Astrocyte of the spinal cord (primary cell): ENCODE results near the gene GPR84.

Experiments
- DNase-seq: peaks from one replicate; pipeline ENCODE4 v3.0.0; 2011; ENCODE audit warnings: low read depth, low spot score
- H3K4me3 ChIP-seq: 2 replicates; pipeline ENCODE4 v1.5.1; 2011; ENCODE audit warnings: low read depth, mild to moderate bottlenecking, low read length, moderate library complexity
- in situ Hi-C: cut with HindIII; loops from 2 replicates; pipeline ENCODE4 v1.10.0; 2017; ENCODE audit warnings: low sequenced_read_pairs
- TF ChIP-seq, protein P1 (sequence below): IDR thresholded peaks from 2 replicates; pipeline ENCODE4 v1.5.1; 2012; ENCODE audit warnings: low read depth, mild to moderate bottlenecking, low read length, inconsistent platforms

Gene GPR84

DNA sequence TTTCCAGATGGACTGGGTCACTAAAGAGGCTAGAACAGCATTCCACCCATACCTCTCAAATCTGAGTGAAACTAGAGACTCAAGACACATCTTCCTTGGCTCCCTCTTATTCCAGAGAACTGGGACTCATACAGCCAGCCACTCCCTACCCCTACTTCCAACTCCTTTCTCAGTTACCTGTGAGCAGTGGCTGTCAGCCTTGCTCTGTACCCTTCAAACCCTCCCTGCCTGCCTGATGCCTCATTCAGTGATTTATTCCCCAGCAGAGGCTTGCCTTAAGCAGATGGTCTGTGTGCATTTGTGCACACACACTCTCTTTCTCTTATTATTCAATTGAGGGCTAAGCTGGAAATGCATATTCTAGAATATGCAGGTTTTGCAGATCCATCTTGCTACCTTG, 14.6 kb downstream of the GPR84 start:
- in situ Hi-C loops = loop anchor here (25.0 kb wide), 1 partner anchor 137 kb away; no protein-coding TSS in a partner anchor
- DNase-seq = no peak
- H3K4me3 ChIP-seq = no peak overlapping the region
- TF ChIP-seq, protein P1, sequence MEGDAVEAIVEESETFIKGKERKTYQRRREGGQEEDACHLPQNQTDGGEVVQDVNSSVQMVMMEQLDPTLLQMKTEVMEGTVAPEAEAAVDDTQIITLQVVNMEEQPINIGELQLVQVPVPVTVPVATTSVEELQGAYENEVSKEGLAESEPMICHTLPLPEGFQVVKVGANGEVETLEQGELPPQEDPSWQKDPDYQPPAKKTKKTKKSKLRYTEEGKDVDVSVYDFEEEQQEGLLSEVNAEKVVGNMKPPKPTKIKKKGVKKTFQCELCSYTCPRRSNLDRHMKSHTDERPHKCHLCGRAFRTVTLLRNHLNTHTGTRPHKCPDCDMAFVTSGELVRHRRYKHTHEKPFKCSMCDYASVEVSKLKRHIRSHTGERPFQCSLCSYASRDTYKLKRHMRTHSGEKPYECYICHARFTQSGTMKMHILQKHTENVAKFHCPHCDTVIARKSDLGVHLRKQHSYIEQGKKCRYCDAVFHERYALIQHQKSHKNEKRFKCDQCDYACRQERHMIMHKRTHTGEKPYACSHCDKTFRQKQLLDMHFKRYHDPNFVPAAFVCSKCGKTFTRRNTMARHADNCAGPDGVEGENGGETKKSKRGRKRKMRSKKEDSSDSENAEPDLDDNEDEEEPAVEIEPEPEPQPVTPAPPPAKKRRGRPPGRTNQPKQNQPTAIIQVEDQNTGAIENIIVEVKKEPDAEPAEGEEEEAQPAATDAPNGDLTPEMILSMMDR = no peak

DNA sequence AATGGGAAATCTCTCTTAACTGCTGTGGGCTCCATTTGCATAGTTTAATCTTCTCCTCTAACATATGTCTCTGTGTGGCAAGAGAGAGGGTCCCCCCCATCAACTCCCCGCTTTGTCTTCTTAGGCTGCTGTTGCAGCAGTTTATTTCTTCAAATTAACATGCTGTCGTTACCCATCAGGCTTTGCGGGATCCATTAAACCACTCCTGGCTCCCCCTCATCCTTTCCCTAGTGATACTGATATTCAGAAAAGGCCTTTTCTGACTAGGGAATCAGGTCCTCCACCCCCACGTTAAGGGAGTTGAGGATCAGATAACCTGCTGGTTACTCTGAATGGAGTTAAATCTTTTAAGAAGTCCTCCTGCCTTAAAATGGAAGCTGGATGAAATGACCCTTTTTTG, 15.2 kb downstream of the GPR84 start:
- TF ChIP-seq, protein P1 = no peak
- no peak for DNase-seq
- in situ Hi-C loops = no loop called here
- H3K4me3 ChIP-seq = no peak overlapping the region

DNA sequence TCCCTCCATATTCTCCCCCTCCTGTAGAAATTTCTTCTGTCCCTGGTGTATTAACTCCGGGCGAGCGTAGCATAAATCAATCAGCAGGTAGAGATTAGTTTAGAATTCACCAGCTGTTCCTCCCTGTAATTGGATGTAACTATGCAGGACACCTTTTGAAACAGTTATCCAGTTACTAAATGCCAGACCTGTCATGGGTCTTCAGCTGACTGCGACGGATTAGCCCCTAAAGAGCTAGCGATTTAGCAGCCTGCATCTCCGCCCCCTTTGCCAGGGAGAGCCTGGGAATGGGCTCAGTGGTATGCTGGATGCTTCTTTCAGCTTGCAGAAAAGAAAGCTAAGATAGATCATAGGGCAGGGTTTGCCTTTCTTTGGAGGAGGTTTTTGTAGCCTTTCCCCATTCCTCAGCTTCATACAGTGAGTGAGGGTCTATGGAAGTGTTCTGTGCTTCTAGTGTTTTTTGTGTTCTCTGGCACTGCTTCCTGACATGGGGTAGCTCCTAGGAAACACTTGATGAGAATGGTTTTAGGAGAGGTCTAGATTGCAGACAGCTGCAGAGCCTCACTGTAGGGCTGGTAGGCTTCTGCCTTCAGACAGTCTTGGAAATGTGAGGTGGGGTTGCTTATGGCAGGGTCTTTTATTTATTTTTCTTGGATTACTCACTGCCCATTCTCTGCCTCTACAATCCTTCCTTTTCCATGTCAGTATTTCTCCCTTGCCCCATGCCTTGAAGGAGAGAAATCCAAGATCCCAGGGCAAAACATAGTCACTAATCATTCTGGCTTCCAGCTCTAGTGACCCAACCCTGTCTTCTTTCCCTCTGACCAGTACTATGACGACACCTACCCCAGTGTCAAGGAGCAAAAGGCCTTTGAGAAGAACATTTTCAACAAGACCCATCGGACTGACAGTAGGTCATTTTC, 22.6 kb downstream of the GPR84 start:
- in situ Hi-C loops = no loop called here
- H3K4me3 ChIP-seq = no peak overlapping the region
- TF ChIP-seq, protein P1 = no peak
- no peak for DNase-seq

DNA sequence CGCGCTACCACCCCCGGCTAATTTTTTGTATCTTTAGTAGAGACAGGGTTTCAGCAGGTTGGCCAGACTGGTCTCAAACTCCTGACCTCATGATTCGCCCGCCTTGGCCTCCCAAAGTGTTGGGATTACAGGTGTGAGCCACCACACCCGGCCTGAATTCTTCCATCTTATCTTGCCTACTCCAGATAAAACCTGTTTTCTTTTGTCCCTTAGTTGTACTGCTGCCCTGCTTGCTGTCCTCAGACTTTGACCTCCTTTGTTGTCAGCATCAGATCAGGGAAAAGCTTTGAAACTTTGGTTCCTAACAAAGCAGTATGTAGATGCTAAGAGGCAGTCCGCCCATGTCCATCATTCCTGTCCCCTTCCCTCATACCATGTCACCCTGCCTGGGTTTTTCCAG, 23.4 kb downstream of the GPR84 start:
- in situ Hi-C loops = no loop called here
- DNase-seq = no peak
- no peak overlapping the region for H3K4me3 ChIP-seq
- TF ChIP-seq, protein P1 = no peak

DNA sequence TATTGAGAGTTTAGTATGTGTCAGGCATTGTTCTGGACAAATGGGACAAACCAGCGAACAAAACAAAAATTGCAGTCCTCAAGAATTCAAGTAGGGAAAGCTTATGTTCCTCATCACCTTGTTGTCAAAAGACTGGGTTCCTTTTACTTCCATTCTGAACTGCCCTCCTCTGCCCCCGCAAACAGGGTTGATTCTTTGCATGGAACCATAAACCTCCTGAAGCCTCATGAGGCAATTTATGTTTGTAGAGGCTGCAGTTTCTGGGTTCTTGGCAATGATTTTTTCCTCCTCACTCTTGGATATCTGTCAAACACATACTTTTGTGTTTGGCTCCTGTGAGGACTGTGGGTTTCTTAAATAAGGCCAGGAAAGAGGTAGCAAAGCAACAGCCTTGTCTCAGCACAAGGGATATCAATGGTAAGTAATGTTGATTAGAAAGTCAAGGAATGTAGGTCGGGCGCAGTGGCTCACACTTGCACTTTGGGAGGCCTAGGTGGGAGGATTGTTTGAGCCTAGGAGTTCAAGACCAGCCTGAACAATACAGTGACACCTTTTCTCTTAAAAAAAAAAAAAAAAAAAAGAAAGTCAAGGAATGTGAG, 25.5 kb downstream of the GPR84 start:
- TF ChIP-seq, protein P1 = no peak
- in situ Hi-C loops = no loop called here
- DNase-seq = peak; percentile 67
- H3K4me3 ChIP-seq = no peak overlapping the region

DNA sequence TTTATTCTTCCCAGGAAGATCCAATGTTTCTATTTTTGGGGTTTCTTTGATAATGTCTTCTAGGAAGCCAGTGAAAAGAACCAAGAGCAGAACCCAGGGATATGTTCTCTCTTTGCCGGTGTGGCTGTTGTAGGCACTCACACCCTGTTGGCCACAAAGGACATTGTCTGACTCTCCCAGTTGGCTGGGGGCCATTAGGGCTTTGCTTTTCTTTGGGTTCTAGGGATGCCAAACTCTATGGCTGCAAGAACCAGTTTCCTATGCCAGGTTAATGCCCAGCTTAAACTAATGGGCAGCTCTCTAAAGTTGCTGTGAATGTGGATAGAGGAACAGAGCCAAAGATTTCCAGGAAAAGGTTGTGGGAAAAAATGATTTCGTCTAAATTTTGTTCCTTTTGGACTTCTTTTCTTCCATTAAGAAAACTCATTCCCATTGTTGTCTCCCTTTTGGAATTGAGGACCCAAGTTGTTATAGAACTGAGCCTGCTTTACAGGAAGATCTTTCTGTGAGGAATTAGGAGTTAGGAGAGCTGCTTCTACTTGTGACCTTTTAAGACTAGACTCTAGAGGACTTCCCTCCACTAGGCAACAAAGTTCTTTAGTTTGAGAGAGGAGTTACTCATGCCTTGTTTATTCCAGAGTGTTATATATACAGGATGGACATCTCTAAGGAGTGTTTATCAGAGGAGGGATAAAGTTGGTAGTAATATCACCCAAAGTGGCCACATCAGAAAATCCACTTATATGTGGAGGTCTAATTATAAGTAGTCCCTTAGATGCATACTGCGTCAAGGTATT, 26.2 kb downstream of the GPR84 start:
- no peak overlapping the region for H3K4me3 ChIP-seq

More for the DNA sequence above, 26.2 kb downstream of the GPR84 start:
- no peak for DNase-seq
- TF ChIP-seq, protein P1 = no peak
- in situ Hi-C loops = no loop called here
